Pancreas (tissue), 10 donors: ENCODE data around the gene MECP2. TPM values are rescaled to one million over a fixed set of nuclear protein-coding genes. Genes with fewer than 3 reads are reported as not detected.

Source experiments
- ATAC-seq, 4 donors: fragments of 200-7000 bp; cut with Tn5 transposase; one replicate each; pipeline versions ENCODE4 v1.8.0 to v1.9.1; 2020; ENCODE audit warnings: mild to moderate bottlenecking in 4 of 4, moderate library complexity in 4 of 4
- DNase-seq, 6 donors: peaks; one replicate each; pipeline ENCODE4 v3.0.0-alpha.2; 2020
- FAIRE-seq: peaks from 2 replicates; lab custom pipeline; 2012; peaks lifted over from hg19 to GRCh38; lab: Jason Lieb, UNC
- H3K27ac ChIP-seq, 4 donors: fragments of 200-600 bp; sonication (generic); 1 replicate in 3 of 4; 2 replicates in 1 of 4; pipeline versions ENCODE4 v1.5.0 to v1.8.0; 2020
- H3K27me3 ChIP-seq, 4 donors: fragments of 200-600 bp; one replicate each; pipeline ENCODE4 v1.8.0; 2021
- H3K36me3 ChIP-seq, 3 donors: fragments of 200-600 bp; sonication (generic) in 1 of 3; one replicate each; pipeline versions ENCODE4 v1.5.0 to v1.8.0; 2020 to 2021
- H3K4me1 ChIP-seq, 3 donors: fragments of 200-600 bp; one replicate each; pipeline ENCODE4 v1.8.0; 2021
- H3K4me3 ChIP-seq, 4 donors: fragments of 200-600 bp; sonication (generic) in 2 of 4; one replicate each; pipeline versions ENCODE4 v1.5.0 to v1.8.0; 2020 to 2021
- H3K9me3 ChIP-seq, 4 donors: fragments of 200-600 bp; one replicate each; pipeline ENCODE4 v1.8.0; 2021
- CTCF ChIP-seq, 4 donors: fragments of 200-600 bp; sonication (generic) in 3 of 4; IDR thresholded peaks; one replicate each; pipeline versions ENCODE4 v1.5.0 to v1.8.0; 2021; ENCODE audit warnings: antibody characterized with exemption in 4 of 4
- WGBS, 2 donors: extraction: QIAGEN DNeasy Blood & Tissue Kit; methylation state at CpG; one replicate each; pipeline ENCODE4 v1.1.7; 2013; 5-methylcytosine and 5-hydroxymethylcytosine counted together
- intact Hi-C, 3 donors: fragments of 100-400 bp; cut with DNase I; formaldehyde crosslinking; loops; one replicate each; pipeline versions ENCODE4 v1.11.1 to v1.14.2; 2022
- polyA plus RNA-seq, 2 donors: library from polyadenylated mRNA; stranded (reverse); fragments of 200-250 nt; gene quantifications; one replicate each; pipeline ENCODE4 v1.2.3, GENCODE V29; 2013
- total RNA-seq, 6 donors: library from RNA; stranded (reverse); fragmentation: NEBNext Ultra II Directional in 4 of 6; extraction: Animal tissue kit (Norgen Biotek cat#: 25700) in 4 of 6; gene quantifications; one replicate each; pipeline versions ENCODE4 v1.2.1 to v1.2.4, GENCODE V29; 2021 to 2023
- donor health status: healthy with polysubstance abuse.
- donor health status: DM: no; HTN: no; CAD: no; lungs with moderate emphysema.
- donor health status: DM: no; HTN: no; CAD: no.
- donor health status: control.
- donor health status: control.
- donor health status: Bipolar disorder and iron deficiency.
- donor health status: DM: yes; HTN: yes; CAD: no.
- donor health status: DM: no; HTN: no; CAD: no.
- donor health status: DM: no; HTN: no; CAD: no.
- donor health status: DM: yes; HTN: yes; CAD: no.

The MECP2 gene
- total and polyA plus RNA-seq, 8 donors: 17.7 to 30.8 (median 22.1) TPM

GRCh38 chrX:154097003-154097588 is 421 bp downstream of the MECP2 start:
- FAIRE-seq (no peak), DNase-seq (peak; percentile 56 to 83 (median 68)), ATAC-seq (peak; percentile 49 to 62 (median 58))
- Histone ChIP-seq H3K27ac (peak overlapping the region; percentile 55 to 93 (median 86)), H3K36me3 (no peaks in the 10 kb centered on the region), H3K9me3 (no peaks in the 10 kb centered on the region), H3K27me3 (peaks cover 0 to 5% (median 0%) of the 10 kb centered on the region in 4 donors), H3K4me1 (peaks cover 0 to 13% (median 0%) of the 10 kb centered on the region in 3 donors), H3K4me3 (peak overlapping the region; percentile 41 to 63 (median 56))
- no peak for TF ChIP-seq CTCF (IDR thresholded peaks at IDR 0.05)
- WGBS, 2 donors: 1 to 36% methylated on average over 40 to 67 of the region's 80 CpGs
- intact Hi-C loops: no loop called here

GRCh38 chrX:154096140-154097002 is 1.1 kb downstream of the MECP2 start:
- intact Hi-C loops: no loop called here
- Histone ChIP-seq H3K27ac (peak overlapping the region in 2 of 4 donors; percentile 92 to 93), H3K36me3 (no peaks in the 10 kb centered on the region), H3K4me1 (peaks cover 0 to 16% (median 0%) of the 10 kb centered on the region in 3 donors), H3K4me3 (peak overlapping the region; percentile 26 to 63 (median 51)), H3K9me3 (no peaks in the 10 kb centered on the region), H3K27me3 (no peaks in the 10 kb centered on the region)
- 4 to 42% methylated on average over 31 of the region's 31 CpGs for WGBS, 2 donors
- TF ChIP-seq CTCF (IDR thresholded peaks at IDR 0.05): no peak
- ATAC-seq (peak in 2 of 4 donors; percentile 4 to 13), FAIRE-seq (no peak), DNase-seq (peak in 3 of 6 donors; percentile 10 to 53 (median 25))

GRCh38 chrX:154094833-154095232 is 2.7 kb downstream of the MECP2 start:
- Histone ChIP-seq H3K4me1 (peaks cover 0 to 19% (median 0%) of the 10 kb centered on the region in 3 donors), H3K27me3 (no peaks in the 10 kb centered on the region), H3K27ac (no peak overlapping the region), H3K36me3 (no peaks in the 10 kb centered on the region), H3K4me3 (no peak overlapping the region), H3K9me3 (no peaks in the 10 kb centered on the region)
- FAIRE-seq (no peak), DNase-seq (no peak), ATAC-seq (no peak)
- intact Hi-C loops: no loop called here
- TF ChIP-seq CTCF (IDR thresholded peaks at IDR 0.05): no peak
- 31 to 52% methylated on average over 6 of the region's 6 CpGs for WGBS, 2 donors

- no peaks in the 10 kb centered on the region for H3K9me3 ChIP-seq
- 60 to 62% methylated on average over 5 of the region's 5 CpGs for WGBS, 2 donors
- no peak for ATAC-seq
- no peak overlapping the region for H3K4me3 ChIP-seq
- intact Hi-C loops: no loop called here
- no peak for DNase-seq
- no peak overlapping the region for H3K27ac ChIP-seq
- no peaks in the 10 kb centered on the region for H3K36me3 ChIP-seq
- H3K4me1 ChIP-seq: peaks cover 0 to 19% (median 0%) of the 10 kb centered on the region in 3 donors
- TF ChIP-seq CTCF (IDR thresholded peaks at IDR 0.05): no peak
- no peaks in the 10 kb centered on the region for H3K27me3 ChIP-seq
- no peak for FAIRE-seq
Observed at GRCh38 chrX:154093965-154094364, 3.6 kb downstream of the MECP2 start.
